CD4-positive, alpha-beta T cell treated with Interleukin-1 beta for 1 hour (primary cell): ENCODE measurements around the gene NOG.

Experiments used
- DNase-seq, 2 donors: peaks; one replicate each; pipeline ENCODE4 v3.0.0-alpha.2; 2020 to 2022

The NOG gene

DNA sequence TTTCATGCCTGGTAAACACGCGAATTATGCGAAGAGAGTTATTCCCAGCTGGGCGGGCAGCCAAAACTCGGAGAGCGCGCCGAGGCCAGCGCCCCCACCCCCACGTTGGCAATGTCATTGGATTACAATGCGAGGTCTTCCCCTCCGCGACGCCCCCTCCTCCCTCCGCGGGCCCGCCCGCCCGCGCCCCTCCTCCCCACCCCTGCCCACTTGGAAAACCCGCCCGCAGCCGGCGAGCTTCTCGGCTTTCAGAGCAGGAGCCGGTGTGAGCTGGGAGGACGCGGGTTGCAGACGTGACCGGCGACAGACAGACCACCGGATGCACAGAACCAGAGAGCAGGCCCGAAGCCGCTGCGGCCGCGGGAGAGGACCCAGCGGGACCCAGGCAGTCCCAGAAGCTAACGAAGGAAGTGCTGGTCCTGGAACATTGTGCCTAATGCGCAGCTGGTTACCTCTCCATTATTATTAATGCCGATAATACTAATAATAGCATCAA, 4.0 kb downstream of the NOG start:
- DNase-seq, result no peak

DNA sequence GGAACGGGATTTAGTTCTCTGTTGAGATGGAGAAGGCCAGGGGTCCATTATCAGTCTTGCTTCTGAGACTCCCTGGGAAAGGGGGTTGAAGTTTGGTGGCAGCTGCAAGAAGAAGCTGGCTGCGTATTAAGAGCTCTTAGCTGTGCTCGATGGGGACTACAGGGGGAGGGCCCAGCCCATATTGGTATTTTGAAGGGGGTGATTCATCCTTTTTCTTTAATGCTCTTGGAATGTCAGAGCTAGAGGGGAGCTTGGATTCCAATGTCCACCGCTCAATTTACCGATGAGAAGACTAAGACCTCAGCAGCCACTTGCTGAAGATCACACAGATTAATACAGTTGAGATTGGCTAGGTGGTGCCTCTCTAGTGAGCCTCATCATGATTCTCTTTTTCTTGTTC, 5.0 kb downstream of the NOG start:
- DNase-seq, result no peak

- no peak for DNase-seq
Observed at GRCh38 chr17:56599088-56599487, 5.6 kb downstream of the NOG start.

DNA sequence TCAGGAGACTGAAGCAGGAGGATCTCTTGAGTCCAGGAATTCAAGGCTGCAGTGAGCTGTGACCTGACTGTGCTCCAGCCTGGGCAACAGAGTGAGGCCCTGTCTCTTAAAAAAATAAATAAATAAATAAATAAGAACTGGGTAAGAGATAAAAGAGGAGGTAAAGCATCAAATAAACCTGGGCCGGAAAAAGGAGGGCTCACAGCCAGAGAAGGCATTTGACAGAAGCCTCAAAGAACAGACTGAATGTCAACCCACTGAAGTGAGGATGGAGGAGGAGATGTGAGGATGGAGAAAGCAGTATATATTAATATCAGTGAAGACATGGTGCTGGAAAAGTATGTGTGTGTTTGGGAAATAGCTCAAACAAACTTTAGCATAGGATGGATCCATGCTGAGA, 6.1 kb downstream of the NOG start:
- no peak for DNase-seq

DNA sequence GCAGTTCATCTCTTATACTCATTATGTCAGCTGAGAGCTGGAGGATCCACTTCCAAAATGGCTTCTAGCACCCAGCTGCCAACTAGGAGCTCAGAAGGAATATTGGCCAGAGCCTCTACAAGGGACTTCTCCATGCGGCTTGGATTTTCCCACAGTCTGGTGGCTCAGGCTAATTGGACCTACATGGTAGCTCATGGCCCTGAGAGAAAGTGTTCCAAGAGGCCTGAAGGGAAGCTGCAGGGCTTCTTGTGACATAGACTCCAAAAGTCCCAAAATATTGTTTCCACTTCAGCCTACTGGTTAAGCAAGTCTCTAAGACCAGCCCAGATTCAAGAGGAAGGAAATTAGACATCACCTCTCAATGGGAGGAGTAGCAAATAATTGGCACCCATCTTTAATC, 6.8 kb downstream of the NOG start:
- DNase-seq, result no peak

DNA sequence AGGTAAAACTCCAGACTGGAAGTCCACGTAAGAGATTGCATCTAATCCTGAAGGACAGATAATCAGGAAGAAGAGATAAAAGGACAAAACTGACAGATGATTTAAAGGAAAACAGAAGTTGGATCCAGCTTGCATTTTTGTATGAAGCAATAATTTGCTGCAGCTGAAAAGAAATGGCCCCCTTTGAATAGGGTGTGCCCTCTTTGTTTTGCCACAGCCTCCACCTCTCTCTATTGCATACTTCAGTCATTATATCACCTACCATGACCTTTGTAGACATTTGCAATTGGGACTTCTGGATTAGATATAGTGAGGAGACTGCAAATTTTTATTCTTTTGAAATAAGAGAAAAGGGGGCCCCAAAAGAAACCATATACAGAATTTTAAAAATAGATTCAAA, 8.1 kb downstream of the NOG start:
- DNase-seq, result no peak

DNA sequence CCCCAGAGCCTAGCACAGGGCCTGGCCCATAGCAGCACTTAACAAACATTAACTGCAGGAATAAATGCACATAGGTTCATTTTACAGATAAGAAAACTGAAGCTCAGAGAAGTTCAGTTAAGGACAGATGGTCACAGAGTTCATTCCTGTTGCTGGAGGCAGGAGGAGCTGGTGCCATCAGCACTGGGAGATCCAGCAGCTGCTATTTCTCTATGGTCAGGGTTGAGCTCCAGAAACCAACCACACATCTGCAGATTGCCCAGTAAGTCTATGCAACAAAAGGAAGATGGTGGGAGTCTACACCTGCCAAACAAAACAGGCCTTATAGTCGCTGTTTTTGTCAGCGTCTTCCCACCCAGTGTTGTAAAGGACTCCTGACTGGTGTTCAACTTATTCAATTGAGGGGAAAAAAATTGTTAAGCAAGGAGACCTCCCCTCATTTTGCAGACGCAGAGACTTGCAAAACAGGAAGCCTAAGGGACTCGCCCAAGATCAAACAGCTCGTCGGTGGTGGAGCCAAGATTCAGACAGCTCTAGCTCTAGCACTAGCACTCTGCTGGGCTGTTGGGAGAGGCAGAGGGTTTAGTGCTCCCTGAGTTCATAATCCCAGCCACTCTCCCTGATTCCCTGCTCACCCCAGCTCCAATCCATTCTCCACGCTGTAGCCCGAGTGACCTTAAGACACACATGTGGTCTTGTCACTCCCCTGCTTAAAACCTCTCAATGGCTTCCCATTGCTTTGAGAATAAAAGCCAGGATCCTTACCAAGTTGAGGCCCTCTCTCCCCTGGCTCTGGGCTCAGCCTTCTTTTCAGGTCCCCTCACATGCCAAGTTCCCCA, 9.0 kb downstream of the NOG start:
- DNase-seq, result peak; percentile 24 to 70

- DNase-seq, result no peak
Observed at GRCh38 chr17:56603486-56604238, 10.2 kb downstream of the NOG start.

GRCh38 chr17:56604691-56605290, 11.3 kb downstream of the NOG start:
- no peak for DNase-seq

- DNase-seq, result no peak
Observed at GRCh38 chr17:56608944-56609343, 15.4 kb downstream of the NOG start.

- no peak for DNase-seq
Observed at GRCh38 chr17:56610321-56610720, 16.8 kb downstream of the NOG start.

- DNase-seq, result no peak
Observed at GRCh38 chr17:56613131-56613530, 19.6 kb downstream of the NOG start.

DNA sequence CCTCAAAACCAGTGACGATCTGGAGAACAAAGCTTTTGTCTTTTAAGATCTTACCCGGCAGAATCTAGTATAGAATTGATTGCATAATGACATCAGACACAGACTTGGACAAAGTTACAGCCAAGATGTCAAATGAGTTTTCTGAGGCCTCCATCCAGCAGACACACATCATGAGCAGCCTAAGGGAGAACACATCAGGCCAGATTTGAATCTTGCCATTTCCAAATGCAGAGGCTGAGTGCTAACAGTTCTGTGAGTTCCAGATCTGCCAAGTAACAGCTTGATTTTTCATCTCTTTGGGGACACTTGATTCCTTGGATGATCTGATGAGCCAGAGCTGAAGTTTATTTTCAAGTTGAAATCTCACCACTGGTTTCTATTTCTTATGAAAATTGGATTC, 21.0 kb downstream of the NOG start:
- DNase-seq, result no peak

DNA sequence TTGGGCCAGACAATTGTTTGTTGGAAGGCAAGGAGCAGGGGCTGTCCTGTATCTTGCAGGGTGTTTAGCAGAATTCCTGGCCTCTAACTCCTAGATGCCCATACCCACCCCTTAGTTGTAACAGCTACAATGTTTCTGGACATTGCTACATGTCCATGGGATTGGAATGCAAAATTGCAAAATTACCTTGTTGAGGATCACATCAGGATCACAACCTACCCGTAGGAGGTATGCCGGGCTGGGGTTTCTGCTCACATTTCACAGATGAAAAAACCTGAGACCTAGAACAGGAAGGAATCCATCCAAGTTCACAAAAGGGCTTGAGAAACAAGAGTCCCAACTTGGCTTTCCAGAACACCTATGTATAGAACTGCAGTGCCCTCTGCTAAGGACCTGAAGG, 22.7 kb downstream of the NOG start:
- no peak for DNase-seq

GRCh38 chr17:56623383-56623782, 29.9 kb downstream of the NOG start:
- DNase-seq, result no peak

- DNase-seq, result no peak
Observed at GRCh38 chr17:56624309-56624708, 30.8 kb downstream of the NOG start.

DNA sequence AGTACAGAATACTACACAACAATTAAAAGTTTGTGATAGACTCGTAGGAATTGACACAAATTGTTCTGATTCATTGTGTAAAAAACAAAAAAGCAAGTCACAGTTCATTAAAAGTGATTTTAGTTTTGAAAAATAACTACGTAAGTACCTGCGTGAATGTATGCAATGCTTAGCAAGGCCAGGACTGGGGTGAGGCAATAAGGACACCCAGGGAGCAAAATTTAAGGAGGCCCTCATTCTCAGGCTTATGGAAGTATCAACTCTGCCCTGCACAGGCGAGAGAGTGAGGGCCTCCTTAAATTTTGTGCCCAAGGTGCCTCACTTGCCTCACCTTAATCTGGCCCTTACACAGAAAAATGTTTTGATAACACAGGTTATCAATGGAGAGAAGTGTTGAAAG, 31.4 kb downstream of the NOG start:
- DNase-seq, result no peak

DNA sequence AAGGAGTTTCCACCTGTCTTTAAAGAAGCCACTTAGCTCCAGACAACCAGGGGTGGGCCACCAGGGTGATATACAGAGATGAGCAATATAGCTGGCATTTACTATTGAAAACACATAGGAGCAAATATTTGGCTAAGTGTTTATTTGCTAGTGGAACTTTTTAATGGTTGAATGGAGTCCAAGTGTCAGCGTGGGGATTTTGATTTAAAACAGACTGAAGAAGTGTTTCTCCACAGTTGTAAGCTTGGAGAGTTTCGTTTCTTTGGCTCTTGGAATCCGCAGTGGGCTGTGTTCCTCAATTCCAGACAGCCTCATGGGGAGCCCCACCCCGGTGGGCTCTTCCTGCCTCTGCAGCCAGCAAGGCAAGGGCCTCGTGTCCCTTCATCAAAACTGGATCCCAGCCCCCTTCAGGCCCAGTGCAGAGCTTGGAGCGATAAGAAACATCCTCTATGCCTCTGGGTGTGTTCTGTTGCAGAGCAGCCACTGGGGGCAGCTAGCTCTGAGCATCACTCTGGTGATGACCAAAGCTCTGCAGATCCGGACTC, 36.1 kb downstream of the NOG start:
- DNase-seq, result peak in 1 of 2 donors; percentile 14

DNA sequence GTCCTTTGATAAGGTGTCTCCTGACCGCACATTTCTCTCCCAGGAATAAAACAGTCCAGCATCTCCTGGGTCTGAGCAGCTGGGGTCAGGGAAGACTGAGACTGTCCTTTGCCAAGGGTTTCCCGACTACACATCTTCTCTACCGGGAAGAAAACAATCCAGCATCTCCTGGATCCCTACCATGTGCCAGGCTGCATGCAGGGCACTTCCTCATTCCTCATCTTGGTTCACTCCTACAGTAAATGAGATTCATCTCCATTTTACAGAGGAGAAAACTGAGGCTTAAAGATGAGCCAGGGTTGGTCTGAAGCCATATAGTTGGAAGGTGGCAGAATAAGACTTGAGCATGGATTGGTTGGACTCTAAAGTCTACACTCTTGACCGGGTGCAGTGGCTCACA, 36.7 kb downstream of the NOG start:
- no peak for DNase-seq

DNA sequence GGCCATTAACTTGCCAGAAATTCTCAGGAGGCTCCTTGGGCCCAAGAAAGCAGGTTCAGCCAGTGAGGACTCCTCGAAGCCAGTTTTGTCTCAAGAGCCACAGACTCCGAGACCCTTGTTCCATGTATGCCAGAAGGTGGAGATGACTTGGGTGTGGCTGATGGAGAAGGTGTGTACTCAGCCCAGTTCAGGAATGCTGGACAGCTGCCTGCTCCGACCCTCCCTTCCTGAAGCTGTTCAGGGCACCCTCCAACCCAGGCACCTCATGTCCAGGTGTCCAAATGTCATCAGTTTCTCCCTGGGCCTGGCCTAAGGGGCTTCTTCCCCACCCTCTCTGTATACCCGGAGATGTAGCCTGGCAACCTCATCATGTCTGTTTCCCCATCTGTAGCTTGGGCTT, 40.2 kb downstream of the NOG start:
- DNase-seq, result no peak

DNA sequence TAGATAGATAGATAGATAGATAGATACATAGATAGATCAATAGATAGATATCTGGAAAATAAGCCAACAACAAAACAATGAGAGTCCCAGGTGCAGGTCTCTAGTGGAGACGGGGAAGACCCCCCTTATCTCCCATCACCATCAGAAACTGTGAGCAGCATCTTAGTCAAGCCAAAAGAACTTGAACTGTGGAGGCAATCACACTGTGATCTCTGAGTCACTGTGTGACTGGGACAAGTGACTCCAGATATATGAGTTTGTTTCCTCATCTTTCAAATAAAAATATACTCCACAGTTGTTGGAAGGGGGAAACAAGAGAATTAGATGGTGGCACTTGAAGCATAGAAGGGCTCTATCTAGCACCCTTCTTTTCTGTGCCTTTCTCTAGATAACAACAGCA, 42.1 kb downstream of the NOG start:
- DNase-seq, result no peak

DNA sequence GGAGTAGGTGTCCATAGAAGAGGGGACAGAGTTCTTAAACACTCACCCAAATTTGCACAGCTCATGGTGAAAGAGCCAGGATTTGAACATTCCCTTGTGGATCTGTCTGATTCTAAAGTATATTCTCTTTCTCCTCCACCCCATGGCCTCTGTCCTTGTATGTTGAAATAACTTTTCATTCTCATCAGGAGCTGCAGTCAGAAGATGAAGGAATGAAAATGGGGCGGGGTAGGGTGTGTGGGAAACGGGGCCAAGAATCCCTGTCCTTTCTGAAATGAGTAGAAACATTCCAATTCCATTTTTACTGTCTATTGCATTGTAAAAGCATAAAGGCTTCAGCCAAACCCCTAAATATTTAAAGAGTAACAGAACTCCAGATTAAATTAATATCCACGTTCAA, 42.8 kb downstream of the NOG start:
- no peak for DNase-seq

DNA sequence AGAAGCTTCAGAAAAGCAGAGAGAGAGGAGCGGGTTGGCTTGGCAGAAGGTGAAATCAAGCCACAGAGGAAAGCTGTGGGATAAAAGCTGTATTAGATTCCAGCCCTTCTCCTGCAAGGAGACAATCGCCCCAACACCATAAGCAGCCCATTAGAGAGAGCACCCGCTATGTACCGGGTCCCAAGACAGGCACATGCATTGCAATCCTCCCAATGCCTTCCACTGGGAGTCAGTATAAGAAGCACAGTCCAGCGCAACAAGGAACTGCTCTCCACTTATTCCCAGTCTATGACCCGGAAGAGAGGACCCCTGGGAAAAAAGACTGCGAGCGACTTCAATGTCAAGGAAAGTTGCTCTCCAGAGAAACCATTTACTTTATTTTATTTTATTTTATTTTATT, 43.8 kb downstream of the NOG start:
- no peak for DNase-seq
